Activated B cell treated with CpG ODN at 0.5 μM for 24 hours (primary cell): ENCODE data around the gene MCF2L2. TPM values are rescaled to one million over a fixed set of nuclear protein-coding genes. Genes with fewer than 3 reads are reported as not detected.
A peak's percentile ranks its signal among the peaks of the same experiment; 100 is the strongest.

Source experiments
- ATAC-seq: fragments of 200-7000 bp; cut with Tn5 transposase; one replicate; pipeline ENCODE4 v1.10.0; 2021; ENCODE audit warnings: low read depth, mild to moderate bottlenecking, moderate library complexity
- CTCF ChIA-PET: fragments of 350-600 bp; sonication (Branson Sonifier 250); formaldehyde crosslinking; loops from one replicate; lab custom pipeline; 2021; ENCODE audit warnings: antibody characterized with exemption; lab: Charles Lee
- POLR2A ChIA-PET: fragments of 350-600 bp; sonication (Branson Sonifier 250); formaldehyde crosslinking; loops from one replicate; lab custom pipeline; 2021; ENCODE audit warnings: antibody characterized with exemption; lab: Charles Lee
- DNase-seq: peaks from one replicate; pipeline ENCODE4 v3.0.0; 2022
- H3K27ac Mint-ChIP-seq: one replicate; pipeline ENCODE4 v1.8.0; 2020; ENCODE audit warnings: mixed read lengths
- H3K27me3 Mint-ChIP-seq: one replicate; pipeline ENCODE4 v1.8.0; 2021; ENCODE audit warnings: mixed read lengths
- H3K36me3 Mint-ChIP-seq: one replicate; pipeline ENCODE4 v1.8.0; 2021; ENCODE audit warnings: low read depth, mixed read lengths
- H3K4me1 Mint-ChIP-seq: one replicate; pipeline ENCODE4 v1.8.0; 2021; ENCODE audit warnings: mixed read lengths
- H3K4me3 Mint-ChIP-seq: one replicate; pipeline ENCODE4 v1.8.0; 2020; ENCODE audit warnings: mild to moderate bottlenecking, mixed read lengths
- H3K9me3 Mint-ChIP-seq: one replicate; pipeline ENCODE4 v1.8.0; 2020; ENCODE audit warnings: mixed read lengths
- CTCF ChIP-seq: fragments of 200-600 bp; IDR thresholded peaks from one replicate; pipeline ENCODE4 v1.8.0; 2022; ENCODE audit warnings: antibody characterized with exemption, mild to moderate bottlenecking
- intact Hi-C: fragments of 100-400 bp; cut with micrococcal nuclease; formaldehyde crosslinking; loops from one replicate; pipeline ENCODE4 v1.15.1; 2024
- total RNA-seq: library from RNA; stranded (reverse); gene quantifications from 2 replicates; pipeline ENCODE4 v1.2.3, GENCODE V29; 2022

The MCF2L2 gene
- total RNA-seq, 1 donor from 2014 or later, result 2.4 TPM

GRCh38 chr3:183259621-183260020 lies 168.8 kb downstream of the MCF2L2 start:
- Mint-ChIP-seq H3K27ac (peak overlapping the region; percentile 15), H3K27me3 (peaks cover 16% of the 10 kb centered on the region), H3K36me3 (no peaks in the 10 kb centered on the region), H3K9me3 (no peaks in the 10 kb centered on the region), H3K4me1 (peaks cover 24% of the 10 kb centered on the region), H3K4me3 (no peak overlapping the region)
- no peak for ATAC-seq
- POLR2A ChIA-PET, result no interaction called here
- CTCF ChIA-PET, result interaction anchor here (1.1 kb wide), 1 partner anchor 75 kb away, joined by 4 read pairs; no protein-coding TSS in a partner anchor
- intact Hi-C loops, result loop anchor here (2.0 to 10.0 kb wide), 2 partner anchors 25 to 135 kb away; no protein-coding TSS in a partner anchor
- TF ChIP-seq CTCF, result no peak
- no peak for DNase-seq

GRCh38 chr3:183259087-183259486 lies 169.3 kb downstream of the MCF2L2 start:
- no peaks in the 10 kb centered on the region for H3K9me3 Mint-ChIP-seq
- no peak for ATAC-seq
- no peak for DNase-seq
- H3K4me3 Mint-ChIP-seq, result no peak overlapping the region
- no peaks in the 10 kb centered on the region for H3K36me3 Mint-ChIP-seq
- no peak overlapping the region for H3K27ac Mint-ChIP-seq
- peaks cover 17% of the 10 kb centered on the region for H3K27me3 Mint-ChIP-seq
- intact Hi-C loops, result loop anchor here (10.0 kb wide), 1 partner anchor 134 kb away; no protein-coding TSS in a partner anchor
- no peak for TF ChIP-seq CTCF
- ChIA-PET CTCF (no interaction called here), POLR2A (no interaction called here)
- H3K4me1 Mint-ChIP-seq, result peaks cover 25% of the 10 kb centered on the region

GRCh38 chr3:183255348-183255730 lies 173.1 kb downstream of the MCF2L2 start:
- H3K9me3 Mint-ChIP-seq, result no peaks in the 10 kb centered on the region
- intact Hi-C loops, result loop anchor here (10.0 kb wide), 1 partner anchor 131 kb away; no protein-coding TSS in a partner anchor
- H3K4me3 Mint-ChIP-seq, result peak overlapping the region; percentile 68
- H3K36me3 Mint-ChIP-seq, result no peaks in the 10 kb centered on the region
- peaks cover 18% of the 10 kb centered on the region for H3K4me1 Mint-ChIP-seq
- H3K27me3 Mint-ChIP-seq, result peaks cover 28% of the 10 kb centered on the region
- ChIA-PET POLR2A (no interaction called here), CTCF (interaction anchor here (3.6 kb wide), 1 partner anchor 128 kb away, joined by 18 read pairs; no protein-coding TSS in a partner anchor)
- H3K27ac Mint-ChIP-seq, result no peak overlapping the region
- TF ChIP-seq CTCF, result no peak
- DNase-seq (no peak), ATAC-seq (no peak)

GRCh38 chr3:183254487-183255347 lies 173.7 kb downstream of the MCF2L2 start:
- TF ChIP-seq CTCF, result no peak
- no peak for DNase-seq

More at GRCh38 chr3:183254487-183255347, 173.7 kb downstream of the MCF2L2 start:
- ChIA-PET POLR2A (no interaction called here), CTCF (interaction anchor here (3.6 kb wide), 1 partner anchor 128 kb away, joined by 18 read pairs; no protein-coding TSS in a partner anchor)
- Mint-ChIP-seq H3K4me3 (peak overlapping the region; percentile 68), H3K27me3 (peaks cover 31% of the 10 kb centered on the region), H3K36me3 (no peaks in the 10 kb centered on the region), H3K9me3 (no peaks in the 10 kb centered on the region), H3K27ac (no peak overlapping the region), H3K4me1 (peaks cover 12% of the 10 kb centered on the region)
- intact Hi-C loops, result loop anchor here (1.0 to 10.0 kb wide), 3 partner anchors 113 to 130 kb away; no protein-coding TSS in a partner anchor
- ATAC-seq, result no peak
